Stimulated activated CD4-positive, alpha-beta T cell treated with anti-CD3 and anti-CD28 coated beads, TNF-alpha, amount 100 ng/mL, for 24 hours (primary cell): Measurements from ENCODE around the gene ITLN2.
"Not testable (repeated sequence)": the region's sequence is repeated elsewhere in the genome, so short reads cannot be mapped to it uniquely, and the experiment has no call there.

Experiments
- DNase-seq, 3 experiments: peaks; one replicate each; pipeline ENCODE4 v3.0.0-alpha.2; 2020; ENCODE audit warnings: low read depth in 3 of 3

ITLN2 gene

GRCh38 chr1:160953030-160953429, 1.6 kb downstream of the ITLN2 start:
- no peak for DNase-seq

- no peak for DNase-seq
Measured at GRCh38 chr1:160952129-160952510, 2.5 kb downstream of the ITLN2 start.

GRCh38 chr1:160951443-160952128, 3.0 kb downstream of the ITLN2 start:
- DNase-seq, result peak; percentile 29 to 73 (median 44)

GRCh38 chr1:160950657-160951056, 4.0 kb downstream of the ITLN2 start:
- no peak for DNase-seq

- DNase-seq, result no peak
Measured at GRCh38 chr1:160949881-160950280, 4.7 kb downstream of the ITLN2 start.

GRCh38 chr1:160949216-160949880, 5.3 kb downstream of the ITLN2 start:
- not testable (repeated sequence) for DNase-seq

- not testable (repeated sequence) for DNase-seq
Measured at GRCh38 chr1:160947174-160947759, 7.3 kb downstream of the ITLN2 start.

GRCh38 chr1:160945881-160946280, 8.7 kb downstream of the ITLN2 start:
- DNase-seq, result not testable (repeated sequence)

- DNase-seq, result no peak
Measured at GRCh38 chr1:160945079-160945478, 9.5 kb downstream of the ITLN2 start.

- DNase-seq, result no peak
Measured at GRCh38 chr1:160942926-160943325, 11.7 kb downstream of the ITLN2 start.

GRCh38 chr1:160936666-160937065, 17.9 kb downstream of the ITLN2 start:
- DNase-seq, result not testable (repeated sequence)

GRCh38 chr1:160935527-160936258, 18.9 kb downstream of the ITLN2 start:
- no peak for DNase-seq

- DNase-seq, result not testable (repeated sequence)
Measured at GRCh38 chr1:160933305-160933704, 21.3 kb downstream of the ITLN2 start.

- DNase-seq, result no peak
Measured at GRCh38 chr1:160925652-160926244, 28.9 kb downstream of the ITLN2 start.

- DNase-seq, result no peak
Measured at GRCh38 chr1:160924791-160925651, 29.6 kb downstream of the ITLN2 start.

GRCh38 chr1:160916666-160917065, 37.9 kb downstream of the ITLN2 start:
- DNase-seq, result no peak

GRCh38 chr1:160913229-160913628, 41.4 kb downstream of the ITLN2 start:
- DNase-seq, result not testable (repeated sequence)

GRCh38 chr1:160911925-160912324, 42.7 kb downstream of the ITLN2 start:
- DNase-seq, result no peak

- DNase-seq, result no peak
Measured at GRCh38 chr1:160911441-160911840, 43.2 kb downstream of the ITLN2 start.

GRCh38 chr1:160910170-160910750, 44.3 kb downstream of the ITLN2 start:
- DNase-seq, result no peak

GRCh38 chr1:160907976-160908375, 46.6 kb downstream of the ITLN2 start:
- DNase-seq, result no peak
